Activated gamma-delta T cell (primary cell): ENCODE data around the gene CHCHD3.

ENCODE experiments used
- DNase-seq: peaks from one replicate; lab custom pipeline; 2025; lab: John Stamatoyannopoulos, UW

CHCHD3 gene

GRCh38 chr7:132861940-132862554 lies 219.8 kb downstream of the CHCHD3 start:
- DNase-seq, result no peak

GRCh38 chr7:132861424-132861823 lies 220.5 kb downstream of the CHCHD3 start:
- DNase-seq, result no peak

DNA sequence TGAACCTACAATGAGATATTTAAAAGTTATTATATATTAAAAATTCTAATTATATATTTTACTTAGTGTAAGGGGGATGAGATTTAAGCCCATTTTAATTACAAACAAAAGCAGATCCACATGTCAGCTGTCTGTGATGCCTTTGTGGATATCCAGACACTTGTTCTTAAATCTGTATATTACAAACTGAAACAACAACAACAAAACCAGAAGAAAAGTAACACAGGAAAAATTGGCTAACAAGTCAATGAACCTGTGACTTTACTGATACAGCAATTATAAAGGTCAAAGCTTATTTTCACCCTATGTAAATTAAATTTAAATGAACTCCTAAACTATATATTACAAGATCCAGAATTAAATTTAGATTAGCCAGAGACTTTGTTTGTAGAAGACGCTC lies 222.7 kb downstream of the CHCHD3 start:
- no peak for DNase-seq

- DNase-seq, result no peak
Observed at GRCh38 chr7:132858760-132859159, 223.1 kb downstream of the CHCHD3 start.

DNA sequence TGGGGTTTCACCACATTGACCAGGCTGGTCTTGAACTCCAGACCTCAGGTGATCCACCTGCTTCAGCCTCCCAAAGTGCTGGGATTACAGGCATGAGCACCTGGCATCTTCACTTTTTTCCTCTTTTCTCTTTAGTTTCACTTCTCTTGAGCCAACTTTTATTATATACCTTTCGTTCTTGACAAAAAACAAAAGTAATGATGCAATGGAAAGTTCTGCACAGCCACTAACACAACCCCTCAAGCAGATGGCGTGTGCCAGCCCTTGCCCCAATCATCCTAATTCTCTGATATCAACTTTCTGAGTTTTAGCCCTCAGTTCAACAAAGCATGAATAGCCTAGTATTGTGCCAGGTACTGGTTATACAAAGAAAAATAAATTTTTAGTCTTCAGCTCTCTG lies 223.6 kb downstream of the CHCHD3 start:
- no peak for DNase-seq

GRCh38 chr7:132857703-132858102 lies 224.2 kb downstream of the CHCHD3 start:
- DNase-seq, result no peak

DNA sequence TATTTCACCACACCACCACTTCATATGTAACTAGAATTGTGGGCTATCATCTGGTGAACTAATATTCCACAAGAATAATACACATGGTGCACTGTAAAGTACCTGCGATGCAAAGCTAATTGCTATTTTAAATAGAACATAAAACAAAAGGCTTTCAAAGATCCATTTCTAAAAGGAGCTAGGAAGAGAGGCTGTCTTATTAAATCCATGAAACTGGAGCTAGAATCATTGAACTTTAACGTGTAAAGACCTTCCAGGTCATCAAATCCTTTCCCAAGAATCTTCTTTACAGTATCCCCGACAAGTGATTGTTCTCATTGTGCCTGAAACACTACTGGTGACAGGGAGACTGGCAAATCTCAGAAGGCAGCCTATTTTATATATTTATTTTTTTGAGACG lies 224.9 kb downstream of the CHCHD3 start:
- DNase-seq, result no peak

- DNase-seq, result no peak
Observed at GRCh38 chr7:132856416-132856815, 225.5 kb downstream of the CHCHD3 start.

DNA sequence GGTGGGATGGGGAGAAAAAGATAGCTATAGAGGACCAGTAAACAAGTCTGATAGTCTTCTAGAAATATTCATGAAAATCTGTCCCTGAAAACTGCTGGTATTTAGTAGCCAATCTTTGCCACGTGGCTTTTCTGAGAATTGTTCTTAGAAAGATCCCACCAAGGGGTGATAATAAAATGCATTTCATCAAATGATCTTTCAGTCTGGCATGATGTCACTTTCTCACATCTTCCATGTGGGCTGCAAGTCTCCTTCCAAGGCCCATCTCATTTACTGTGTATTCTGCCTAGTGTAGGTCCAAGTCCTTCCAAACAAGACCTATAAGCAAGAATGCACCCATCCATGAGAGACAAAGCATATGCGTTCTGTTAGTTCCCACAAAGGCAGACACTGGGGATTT lies 226.0 kb downstream of the CHCHD3 start:
- DNase-seq, result no peak

DNA sequence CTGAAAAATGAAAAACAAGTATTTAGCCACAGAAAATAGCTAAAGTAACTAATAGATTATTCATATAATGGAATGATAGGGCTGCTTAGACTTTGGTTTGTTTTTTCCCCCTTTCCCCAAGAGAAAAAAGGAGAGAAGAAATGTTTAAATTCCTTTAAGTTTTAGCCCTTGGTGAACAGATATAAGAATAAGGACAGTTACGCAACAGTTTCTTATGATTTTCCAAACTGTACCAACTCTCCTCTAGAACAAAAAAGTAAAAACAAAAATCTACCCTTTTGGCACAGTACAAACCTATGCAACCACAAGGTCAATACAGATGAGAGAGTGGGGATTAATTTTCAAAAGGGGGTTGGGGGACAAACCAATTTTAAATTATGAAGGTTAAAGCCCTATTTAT lies 227.7 kb downstream of the CHCHD3 start:
- no peak for DNase-seq

- DNase-seq, result no peak
Observed at GRCh38 chr7:132847376-132847775, 234.5 kb downstream of the CHCHD3 start.

DNA sequence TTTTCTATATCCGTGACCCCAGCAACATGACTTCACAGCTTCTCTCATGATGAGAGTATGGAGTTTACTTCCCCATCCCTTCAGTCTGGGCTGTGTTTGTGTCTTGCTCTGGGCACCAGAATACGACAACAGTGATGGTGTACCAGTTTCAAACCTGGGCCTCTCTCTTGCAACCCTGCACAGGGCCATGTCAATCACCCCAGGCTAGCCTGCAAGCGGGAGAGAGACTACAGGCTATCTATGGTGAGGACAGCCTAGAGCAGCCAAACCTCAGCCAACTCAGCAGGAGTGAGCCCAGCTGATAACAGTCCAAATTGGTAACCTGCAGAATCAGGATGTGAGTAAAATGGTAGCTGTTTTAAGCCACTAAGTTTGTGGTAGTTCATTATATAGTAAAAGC lies 235.8 kb downstream of the CHCHD3 start:
- no peak for DNase-seq

DNA sequence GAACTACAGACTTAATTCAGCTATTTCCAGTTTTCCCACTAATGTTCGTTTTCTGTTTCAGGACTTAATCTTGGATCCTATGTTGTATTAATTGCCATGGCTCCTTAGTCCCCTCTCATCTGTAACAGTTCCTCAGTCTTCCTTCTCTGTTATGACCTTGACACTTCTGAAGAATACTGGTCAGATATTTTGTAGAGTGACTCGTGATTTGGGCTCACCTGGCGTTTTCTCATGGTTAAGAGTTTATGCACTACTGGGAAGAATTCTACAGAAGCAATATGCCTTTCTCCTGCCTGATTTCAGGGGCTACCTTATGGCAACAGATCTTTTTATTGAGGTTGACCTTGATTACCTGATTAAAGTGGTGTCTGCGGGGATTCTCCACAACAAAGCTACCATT lies 239.4 kb downstream of the CHCHD3 start:
- no peak for DNase-seq

DNA sequence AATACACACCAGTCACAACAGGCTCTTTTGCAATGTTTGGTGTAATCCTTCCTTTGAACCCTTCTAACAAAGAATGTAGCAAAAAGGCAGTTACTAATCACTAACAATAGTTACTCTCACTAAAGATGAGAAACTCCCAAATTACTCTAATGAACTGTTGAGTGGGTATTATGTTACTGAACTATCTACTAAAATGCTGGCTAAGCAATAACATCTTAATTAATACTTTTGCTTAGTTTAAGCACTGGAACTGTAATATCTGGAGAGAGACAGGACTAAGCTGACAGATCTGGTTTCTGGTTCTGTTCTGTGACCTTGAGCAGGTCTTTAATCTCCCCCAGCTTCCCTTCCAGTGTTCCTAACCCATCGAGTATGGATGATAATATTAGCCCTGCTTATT lies 241.7 kb downstream of the CHCHD3 start:
- DNase-seq, result no peak

- no peak for DNase-seq
Observed at GRCh38 chr7:132838313-132838712, 243.6 kb downstream of the CHCHD3 start.

DNA sequence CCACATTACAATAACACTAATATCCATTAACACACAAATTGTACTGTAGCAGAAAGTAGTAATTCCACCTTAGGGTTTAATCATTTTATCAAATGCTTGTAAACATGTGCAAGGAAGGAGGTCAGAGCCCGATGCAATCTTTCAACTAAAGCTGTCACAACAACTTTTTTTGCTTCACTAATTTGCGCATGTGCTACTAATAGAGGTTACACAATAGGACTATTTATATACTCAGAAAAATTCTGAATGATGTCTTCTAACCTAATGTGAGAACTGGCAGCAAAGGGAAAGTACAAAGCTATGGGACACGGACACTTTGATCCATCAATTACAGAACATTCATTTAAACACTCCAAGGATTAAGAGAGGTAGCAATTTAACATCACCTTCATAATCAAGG lies 244.4 kb downstream of the CHCHD3 start:
- DNase-seq, result no peak

DNA sequence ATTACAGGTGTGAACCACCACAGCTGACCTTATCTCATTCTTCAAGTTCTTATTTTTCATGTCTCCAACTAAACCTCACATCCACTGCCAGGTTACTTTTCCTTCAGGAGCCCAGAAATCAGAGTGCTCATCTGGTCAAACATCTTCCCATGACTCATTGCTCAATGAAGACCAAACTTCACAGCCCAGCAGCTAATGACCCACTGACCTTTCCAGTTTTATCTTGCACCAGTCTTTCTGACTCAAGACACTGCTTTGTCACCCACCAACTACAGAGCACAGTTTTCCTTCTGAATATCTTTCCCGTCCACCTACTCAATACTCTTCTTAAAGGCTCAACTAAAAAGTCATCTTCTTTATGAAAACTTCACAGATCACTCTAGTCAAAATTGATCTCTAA lies 245.1 kb downstream of the CHCHD3 start:
- no peak for DNase-seq

DNA sequence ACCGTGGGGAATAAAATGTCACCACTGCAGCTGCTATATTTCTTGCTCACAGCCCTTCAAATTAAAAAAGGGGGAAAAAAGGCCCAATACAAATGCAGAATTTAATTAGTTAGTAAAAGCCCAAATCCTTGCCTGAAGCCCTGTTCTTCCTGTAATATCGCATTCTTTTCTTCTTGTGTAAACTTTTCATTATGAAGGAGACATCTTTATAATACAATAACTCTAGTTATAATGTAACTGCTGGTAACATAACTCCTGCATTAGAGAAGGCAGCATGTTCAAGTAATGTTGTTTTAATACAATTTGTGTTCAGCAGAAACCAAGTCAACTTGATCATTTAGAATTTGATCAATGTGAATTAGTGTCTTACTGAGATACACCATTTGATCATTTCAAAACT lies 250.9 kb downstream of the CHCHD3 start:
- DNase-seq, result no peak

GRCh38 chr7:132828502-132828901 lies 253.4 kb downstream of the CHCHD3 start:
- no peak for DNase-seq

- no peak for DNase-seq
Observed at GRCh38 chr7:132825932-132826835, 255.7 kb downstream of the CHCHD3 start.

- DNase-seq, result no peak
Observed at GRCh38 chr7:132825222-132825621, 256.7 kb downstream of the CHCHD3 start.

- DNase-seq, result no peak
Observed at GRCh38 chr7:132819648-132820047, 262.2 kb downstream of the CHCHD3 start.

DNA sequence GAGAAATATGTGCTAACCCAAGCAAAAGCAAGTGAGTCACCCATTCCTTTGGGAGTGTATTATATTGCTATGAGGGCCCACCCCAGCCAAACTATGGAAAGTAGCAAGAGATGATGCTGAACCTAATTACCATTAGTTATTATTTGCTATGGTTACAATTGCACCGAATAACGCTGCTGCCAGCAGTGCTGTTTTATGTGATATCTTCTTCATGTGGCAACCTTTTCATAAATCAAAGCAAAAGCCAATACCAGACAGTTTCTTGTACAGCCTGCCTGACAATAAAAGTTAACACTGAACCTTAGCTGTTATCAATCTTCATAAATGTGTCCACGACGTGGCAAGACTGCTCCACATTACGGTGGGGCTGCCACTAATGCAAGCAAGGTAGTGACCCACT lies 263.9 kb downstream of the CHCHD3 start:
- DNase-seq, result no peak
